HG03039 (cell line): ENCODE data around the gene RCL1.
"Not testable (repeated sequence)": the region's sequence is repeated elsewhere in the genome, so short reads cannot be mapped to it uniquely, and the experiment has no call there.

Experiments
- ATAC-seq: cut with Tn5 transposase; IDR thresholded peaks from one replicate; pipeline ENCODE4 v1.9.1; 2021; ENCODE audit warnings: mild to moderate bottlenecking, moderate library complexity; ENCODE audit not compliant: unreplicated experiment

The RCL1 gene, protein sequence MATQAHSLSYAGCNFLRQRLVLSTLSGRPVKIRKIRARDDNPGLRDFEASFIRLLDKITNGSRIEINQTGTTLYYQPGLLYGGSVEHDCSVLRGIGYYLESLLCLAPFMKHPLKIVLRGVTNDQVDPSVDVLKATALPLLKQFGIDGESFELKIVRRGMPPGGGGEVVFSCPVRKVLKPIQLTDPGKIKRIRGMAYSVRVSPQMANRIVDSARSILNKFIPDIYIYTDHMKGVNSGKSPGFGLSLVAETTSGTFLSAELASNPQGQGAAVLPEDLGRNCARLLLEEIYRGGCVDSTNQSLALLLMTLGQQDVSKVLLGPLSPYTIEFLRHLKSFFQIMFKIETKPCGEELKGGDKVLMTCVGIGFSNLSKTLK

DNA sequence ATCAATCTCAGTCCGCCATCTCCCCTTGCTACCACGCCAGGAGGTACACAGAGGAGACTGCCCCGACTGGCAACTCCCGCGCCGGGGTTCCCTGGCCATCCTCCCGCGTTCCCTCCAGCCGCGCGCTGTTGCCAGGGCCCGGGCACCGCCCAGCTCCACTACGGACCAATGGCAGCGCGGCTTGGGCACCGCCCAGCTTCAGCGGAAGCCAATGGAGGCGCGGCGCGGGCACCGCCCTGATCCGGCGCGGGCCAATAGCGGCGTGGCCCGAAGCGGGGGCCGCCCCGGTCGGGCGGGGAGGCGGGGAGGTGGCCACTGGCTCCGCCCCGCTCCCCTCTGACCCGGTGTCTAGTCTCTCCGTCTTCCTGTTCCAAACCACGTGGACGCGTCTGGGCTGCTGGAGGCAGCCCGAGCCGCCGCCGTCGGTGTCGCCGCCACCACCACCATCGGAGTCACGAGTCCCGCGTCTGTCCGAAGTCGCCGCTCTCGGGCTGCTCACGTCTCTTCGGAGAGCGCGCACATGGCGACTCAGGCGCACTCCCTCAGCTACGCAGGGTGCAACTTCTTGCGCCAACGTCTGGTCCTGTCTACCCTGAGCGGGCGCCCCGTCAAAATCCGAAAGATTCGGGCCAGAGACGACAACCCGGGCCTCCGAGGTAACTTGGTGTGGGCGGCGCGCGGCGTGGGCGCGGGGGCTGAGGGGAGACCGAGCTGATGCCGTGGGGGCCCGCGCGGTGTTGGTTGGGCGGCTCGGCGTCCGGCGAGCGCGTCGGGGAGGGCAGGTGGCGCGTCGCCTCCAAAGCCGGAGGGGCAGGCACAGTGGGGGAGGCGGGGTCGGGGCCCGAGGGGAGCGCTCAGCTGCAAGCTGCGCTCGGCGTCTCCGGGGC is at the start of gene RCL1:
TSS of gene RCL1 (plus strand) at position 373 of the 887 bp plus-strand sequence. CDS start at position 521, 148 bp downstream.
- peak; percentile 97 for ATAC-seq

DNA sequence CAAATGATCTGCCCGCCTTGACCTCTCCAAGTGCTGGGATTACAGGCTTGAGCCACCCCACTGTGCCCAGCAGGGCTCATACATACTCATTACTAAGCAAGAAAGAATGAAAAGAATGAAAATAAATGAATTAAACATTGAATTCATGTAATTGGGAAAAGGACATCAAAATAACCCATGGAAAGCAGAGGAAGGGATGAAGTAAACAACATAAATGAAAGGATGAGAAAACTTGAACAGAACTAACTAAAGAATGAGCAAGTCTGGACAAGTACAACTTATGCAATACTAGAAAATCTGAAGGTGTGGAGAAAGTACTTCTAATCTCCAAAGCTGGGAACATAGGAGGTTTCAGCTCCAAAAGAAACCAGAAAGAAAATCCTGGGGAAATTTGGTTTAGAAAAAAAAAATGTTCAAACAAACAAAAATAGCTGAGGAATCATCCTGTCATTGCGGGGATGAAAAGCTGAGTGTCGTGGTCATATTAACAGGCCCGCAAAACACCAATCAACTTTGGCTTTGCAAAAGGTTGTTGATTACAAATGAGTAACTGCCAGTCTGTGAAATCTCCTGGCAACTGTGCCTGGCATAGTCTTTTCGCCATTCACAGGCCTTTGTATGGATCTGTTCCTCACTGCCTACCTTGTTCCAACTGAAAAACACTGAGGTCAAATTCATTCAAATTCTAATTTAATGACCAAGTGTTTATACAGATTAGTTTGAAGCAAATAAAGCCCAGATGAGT is 49.4 kb upstream of the RCL1 start:
- no peak for ATAC-seq

DNA sequence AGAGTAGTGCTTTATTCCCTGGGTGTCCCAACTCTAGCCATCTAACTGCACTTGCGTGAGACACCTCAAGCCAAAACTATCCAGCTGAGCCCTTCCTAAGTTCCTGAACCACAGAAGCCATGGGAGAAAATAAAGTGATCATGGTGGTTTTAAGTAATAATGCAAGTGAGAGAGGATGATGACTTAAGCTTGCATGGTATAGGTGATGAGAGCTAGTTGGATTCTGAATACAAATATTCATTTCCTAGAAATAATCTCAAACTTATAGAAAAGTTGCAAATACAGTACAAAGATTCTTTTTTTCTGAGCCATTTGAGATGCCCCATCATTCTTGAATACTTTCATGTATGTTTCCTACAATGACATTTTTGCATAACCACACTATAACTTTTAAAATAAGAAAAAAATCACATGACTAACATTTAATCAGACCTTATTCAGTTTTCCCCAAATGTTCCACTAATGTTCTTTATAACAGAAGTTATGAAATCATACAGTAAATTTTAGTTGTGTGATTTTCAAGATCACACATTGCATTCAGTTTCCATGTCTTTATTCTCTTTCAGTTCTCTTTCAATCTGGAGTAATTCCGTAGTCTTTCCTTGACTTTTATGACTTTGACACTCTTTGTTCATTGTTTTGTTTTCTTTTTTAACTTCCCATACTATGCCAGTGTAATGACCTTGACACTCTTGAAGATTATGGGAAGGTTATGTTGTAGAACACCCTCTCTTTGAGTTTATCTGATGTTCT is 46.3 kb upstream of the RCL1 start:
- no peak for ATAC-seq

DNA sequence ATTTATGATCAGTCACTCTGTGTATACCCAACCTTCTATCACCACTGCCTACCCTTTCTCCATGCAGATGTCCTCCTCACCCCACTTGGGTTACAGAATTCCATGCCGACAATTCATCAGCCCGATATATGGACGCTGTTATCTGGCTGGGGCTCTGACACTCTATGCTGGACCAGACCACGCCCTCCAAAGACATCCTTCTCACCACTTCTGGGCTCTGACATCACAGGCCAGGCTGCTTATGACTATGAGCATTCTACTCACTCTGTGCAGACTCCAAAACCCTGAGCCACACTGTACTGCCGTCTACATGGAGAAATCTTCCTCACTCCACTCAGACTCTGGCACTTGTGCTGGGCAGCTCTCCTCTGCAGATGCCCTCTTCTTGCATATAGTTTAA is 44.1 kb upstream of the RCL1 start:
- ATAC-seq: no peak

DNA sequence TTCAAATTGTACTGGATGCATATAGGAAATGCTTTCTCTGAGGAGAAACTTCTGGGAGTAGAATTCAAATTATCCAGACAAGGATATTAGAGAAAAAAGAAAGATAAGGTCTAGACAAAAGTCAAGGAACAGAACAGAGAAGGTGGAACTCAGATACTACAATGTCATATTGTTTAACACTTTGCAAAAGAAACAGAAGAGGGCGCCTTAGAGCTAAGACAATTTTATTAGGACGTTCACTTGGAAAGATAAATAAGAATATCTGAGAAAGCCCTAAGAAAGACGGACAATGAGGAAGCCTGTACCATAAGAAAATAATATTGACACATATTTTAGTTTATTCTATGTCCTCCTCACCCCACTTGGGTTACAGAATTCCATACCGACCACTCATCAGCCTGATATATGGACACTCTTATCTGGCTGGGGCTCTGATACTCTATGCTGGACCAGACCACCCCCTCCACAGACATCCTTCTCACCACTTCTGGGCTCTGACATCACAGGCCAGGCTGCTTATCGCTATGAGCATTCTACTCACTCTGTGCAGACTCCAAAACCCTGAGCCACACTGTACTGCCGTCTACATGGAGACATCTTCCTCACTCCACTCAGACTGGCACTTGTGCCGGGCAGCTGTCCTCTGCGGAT is 42.6 kb upstream of the RCL1 start:
- ATAC-seq: no peak

DNA sequence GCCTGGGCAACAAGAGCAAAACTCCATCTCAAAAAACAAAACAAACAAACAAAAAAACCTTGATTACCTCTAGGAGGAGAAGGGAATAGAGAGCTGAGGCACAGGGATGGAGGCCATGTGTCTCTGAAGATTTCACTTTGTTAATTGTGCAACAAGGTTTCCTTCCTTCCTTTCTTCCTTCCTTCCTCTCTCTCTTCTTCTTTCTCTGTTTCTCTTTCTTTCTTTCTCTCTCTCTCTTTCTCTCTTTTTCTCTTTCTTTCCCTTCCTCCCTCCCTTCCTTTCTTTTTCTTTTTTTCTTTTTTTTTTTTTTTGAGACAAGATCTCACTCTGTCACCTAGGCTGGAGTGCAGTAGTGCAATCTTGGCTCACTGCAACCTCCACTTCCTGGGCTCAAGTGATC is 38.2 kb upstream of the RCL1 start:
- ATAC-seq: not testable (repeated sequence)

DNA sequence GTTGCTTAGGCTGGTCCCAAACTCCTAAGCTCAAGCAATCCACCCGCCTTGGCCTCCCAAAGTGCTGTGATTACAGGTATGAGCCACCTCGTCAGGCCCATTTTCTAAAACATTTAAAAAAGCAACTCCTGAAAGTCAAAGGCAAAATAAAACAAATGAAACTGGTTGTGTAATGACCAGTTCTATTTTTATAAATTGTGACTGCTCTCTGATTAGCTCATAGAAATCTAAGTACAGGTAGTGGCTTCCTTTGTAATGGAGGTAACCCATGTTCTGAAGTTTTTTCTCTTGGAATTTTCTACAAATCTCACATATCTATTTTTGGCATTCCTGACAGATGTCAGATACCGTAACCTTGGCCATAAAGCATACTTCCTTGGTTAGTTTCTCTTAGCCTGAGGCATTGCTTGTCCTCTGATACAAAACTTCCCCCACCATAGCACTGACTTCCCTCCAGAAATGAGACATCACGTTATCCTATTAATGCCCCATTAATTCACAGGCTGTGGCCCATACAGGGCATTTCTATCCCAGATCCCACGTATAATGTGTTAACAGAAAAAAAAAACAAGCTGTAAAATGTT is 37.6 kb upstream of the RCL1 start:
- ATAC-seq: no peak

DNA sequence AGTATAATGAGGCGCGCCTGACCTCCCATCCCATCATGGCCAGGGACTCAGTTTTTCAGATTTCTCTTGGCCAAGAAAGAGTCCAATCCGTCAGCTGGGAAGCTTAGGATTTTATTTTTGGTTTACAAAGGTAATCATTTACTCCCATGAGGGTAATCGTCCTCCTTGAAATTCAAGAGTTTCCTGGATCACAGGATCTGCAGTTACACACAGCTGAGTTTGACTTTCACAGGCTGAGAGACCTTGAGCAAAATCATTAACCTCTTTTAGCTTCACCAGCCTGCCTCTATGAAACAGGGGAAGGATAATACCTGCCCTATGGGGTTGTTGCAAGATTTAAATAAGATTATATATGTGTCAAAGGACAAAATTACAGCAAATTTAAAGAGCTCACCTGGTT is 36.3 kb upstream of the RCL1 start:
- ATAC-seq: no peak

DNA sequence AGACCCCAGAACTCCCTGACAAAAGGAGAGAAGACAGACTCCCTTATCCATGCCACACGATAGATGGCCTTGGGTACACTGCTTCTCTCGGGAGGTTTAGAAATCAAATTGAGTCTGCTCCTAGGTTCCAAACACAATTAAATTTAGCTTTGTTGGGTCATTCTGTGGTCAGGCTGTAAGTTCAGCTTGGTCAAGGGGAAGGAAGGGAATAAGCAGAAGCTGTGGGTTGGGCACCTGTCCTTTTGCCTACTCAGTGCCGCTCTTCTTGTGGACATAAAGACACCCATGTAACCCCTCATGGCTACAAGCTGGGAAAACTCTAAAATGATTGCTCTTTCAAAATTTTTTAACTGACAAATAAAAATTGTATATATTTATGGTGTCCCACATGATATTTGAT is 32.6 kb upstream of the RCL1 start:
- ATAC-seq: no peak

DNA sequence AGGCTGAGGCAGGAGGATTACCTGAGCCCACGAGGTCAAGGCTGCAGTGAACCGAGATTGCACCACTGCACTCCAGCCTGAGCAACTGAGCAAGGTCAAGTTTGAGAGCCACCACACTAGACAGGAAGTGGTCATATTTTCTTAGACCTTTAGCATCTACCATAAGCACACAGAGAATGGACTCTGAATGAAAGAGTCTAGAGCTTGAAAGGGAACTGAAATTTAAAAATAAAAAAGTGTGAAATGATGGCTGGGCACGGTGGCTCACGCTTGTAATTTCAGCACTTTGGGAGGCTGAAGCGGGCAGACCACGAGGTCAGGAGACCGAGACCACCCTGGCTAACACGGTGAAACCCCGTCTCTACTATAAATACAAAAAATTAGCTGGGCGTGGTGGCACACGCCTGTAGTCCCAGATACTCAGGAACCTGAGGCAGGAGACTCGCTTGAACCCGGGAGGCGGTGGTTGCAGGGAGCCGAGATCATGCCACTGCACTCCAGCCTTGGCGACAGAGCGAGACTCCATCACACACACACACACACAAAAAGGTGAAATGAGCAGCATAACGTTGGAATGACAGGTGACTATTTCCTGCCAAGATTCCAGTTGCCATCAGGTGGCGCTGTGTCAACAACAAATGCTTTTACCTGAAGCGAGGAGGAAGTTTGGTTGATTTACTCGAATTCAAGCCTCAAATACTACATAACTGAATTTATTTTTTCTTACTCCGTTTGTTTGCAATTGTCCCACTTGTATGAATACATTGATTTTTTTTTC is 30.4 kb upstream of the RCL1 start:
- ATAC-seq: peak; percentile 58

DNA sequence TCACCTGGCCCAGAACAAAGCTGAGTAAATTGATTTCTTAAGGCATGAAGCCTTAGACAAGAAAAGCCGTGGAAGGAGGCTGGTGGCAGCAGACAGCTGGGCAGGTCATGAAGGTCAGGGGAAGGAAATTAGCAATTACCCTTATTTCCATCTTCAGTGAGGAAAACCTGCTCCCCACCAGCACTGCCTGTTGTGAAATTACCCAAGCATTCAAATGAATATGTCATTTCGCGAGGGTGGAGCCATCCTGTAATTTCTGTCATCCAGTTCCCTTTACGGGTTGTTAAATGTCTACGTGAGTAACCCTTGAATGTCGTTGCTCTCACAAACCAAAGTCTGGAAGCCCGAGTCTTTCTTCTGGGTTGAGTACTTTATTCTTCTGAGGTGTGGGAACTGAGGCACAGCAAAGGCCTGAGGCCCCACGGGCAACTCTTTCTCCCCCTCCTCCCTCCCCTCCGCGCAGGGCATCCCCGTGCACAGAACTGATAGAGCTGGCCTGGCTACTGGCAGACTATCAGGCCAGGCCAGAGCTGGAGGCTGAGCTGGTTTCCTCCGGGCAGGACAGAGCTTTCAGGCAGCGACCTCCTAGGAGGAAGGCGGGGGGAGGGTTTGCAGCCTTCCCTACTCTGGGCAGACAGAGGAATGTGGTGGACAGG is 29.7 kb upstream of the RCL1 start:
- no peak for ATAC-seq

DNA sequence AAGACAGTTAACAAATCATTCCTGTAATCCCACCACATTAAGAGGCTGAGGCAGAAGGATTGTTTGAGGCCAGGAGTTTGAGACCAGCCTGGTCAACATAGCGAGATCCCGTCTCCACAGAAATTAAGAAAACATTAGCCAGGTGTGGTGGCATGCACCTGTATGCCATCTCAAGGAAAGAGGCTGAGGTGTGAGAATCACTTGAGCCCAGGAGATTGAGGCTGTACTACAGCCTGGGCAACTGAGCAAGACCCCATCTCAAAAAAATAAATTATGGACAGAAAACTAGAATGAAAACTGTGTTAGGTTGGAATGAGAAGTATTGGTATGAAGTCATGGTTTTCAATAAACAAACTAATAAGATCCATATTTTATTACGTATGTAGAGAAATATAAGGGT is 28.7 kb upstream of the RCL1 start:
- ATAC-seq: no peak

DNA sequence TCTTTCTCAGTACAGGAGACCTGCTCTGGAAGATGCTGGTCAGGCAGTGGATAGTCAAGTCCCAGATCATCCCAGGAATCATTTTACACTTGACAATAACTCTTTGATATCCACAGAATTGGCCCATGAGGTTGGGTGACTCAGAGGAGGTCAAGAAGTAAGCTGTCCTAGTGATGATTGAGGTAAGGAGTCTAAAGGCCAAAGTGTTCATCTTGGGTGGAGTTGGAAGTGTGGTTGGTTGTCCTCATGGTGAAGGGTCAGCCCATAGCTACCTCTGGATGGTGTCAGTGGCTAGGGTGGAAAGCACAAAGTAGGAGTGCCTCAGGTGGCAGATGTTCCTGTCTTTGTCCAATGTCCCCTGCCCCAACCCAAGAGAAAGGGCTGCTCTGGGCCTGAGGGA is 24.1 kb upstream of the RCL1 start:
- ATAC-seq: no peak

DNA sequence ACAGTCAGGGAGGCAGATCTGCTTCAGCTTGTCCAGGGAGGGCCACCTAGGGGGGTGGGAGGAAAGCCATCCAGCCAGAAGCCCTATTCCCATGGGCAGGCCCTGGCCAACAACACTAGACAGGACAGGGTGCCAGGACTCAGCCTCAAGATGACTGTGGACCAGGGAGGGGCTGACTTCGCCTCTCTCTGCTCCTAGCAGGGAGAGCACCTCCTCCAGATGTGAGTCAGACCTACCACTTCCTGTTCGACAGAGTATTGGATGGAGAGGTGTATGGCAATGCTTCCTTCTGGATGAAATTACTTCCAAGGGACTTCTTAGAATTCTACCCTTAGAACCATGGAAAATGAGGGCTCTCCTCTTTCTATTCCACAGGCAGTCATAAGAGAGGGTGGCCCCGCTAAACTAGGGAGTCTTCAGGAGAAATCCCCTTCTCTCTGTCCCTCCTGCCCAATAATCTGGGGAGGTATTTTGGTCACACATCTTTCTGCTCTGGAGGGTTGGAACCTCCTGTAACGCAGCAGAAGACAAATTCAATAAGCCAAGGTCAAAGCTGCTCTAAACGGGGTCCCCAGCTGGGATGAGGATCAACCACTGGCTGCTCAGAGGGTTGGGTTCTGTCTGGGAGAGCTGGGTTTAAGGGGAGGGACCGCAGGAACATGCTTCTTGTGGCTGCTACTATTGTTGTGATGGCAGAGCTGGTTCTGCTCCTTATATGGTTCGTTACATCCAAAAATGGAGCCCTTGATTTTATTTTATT is 23.2 kb upstream of the RCL1 start:
- no peak for ATAC-seq

DNA sequence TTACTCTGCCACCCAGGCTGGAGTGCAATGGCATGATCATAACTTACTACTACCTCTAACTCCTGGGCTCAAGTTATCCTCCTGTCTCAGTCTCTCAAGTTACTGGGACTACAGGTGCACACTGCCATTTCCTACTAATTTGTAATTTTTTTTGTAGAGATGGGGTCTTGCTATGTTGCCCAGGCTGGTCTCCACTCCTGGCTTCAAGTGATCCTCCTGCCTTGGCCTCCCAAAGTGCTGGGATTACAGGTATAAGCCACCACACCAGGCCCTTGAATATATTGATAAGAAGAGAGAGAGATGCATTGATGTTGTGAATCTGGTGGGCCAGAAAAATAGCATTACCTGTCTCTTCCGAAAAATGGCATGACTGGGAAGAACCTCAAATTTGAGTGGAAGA is 21.0 kb upstream of the RCL1 start:
- ATAC-seq: no peak

DNA sequence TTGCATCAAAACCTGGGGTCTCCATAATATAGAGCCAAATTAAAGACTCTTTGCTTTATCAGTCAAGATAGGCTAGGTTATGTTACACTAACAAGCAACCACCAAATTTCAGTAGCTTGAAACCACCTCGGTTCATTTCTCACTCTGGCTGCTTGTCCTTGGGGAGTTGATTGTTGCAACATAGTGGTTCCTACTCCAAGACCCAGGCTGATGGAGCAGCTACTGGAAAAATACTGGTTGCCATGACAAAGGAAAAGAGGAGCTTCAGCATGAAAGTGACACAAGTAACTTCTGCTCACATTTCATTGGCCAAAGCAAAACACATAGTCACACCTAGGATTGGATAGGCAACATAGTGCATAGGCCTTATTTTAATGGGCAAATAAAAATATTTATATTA is 18.5 kb upstream of the RCL1 start:
- no peak for ATAC-seq

DNA sequence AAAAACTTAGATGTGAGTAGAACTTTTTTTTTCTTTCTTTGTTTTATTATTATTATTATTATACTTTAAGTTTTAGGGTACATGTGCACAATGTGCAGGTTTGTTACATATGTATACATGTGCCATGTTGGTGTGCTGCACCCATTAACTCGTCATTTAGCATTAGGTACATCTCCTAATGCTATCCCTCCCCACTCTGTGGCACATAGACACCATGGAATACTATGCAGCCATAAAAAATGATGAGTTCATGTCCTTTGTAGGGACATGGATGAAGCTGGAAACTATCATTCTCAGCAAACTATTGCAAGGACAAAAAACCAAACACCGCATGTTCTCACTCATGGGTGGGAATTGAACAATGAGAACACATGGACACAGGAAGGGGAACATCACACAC is 17.8 kb upstream of the RCL1 start:
- ATAC-seq: not testable (repeated sequence)

DNA sequence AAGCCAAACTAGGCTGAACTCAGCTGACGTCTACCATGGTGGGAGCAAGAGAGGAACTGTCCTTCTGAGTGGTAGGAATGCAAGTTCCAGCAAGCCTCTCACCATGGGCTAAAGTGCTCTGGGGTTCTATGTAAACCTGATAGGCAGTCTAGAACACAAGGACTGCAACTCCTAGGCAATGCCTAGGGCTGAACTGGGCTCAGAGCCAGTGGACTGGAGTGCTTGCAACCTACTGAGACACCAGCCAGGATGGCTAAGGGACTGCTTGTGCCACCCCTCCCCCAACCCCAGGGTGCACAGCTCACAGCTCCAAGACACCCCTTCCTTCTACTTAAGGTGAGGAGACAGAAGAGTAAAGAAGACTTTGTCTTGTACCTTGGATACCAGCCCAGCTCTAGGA is 12.1 kb upstream of the RCL1 start:
- ATAC-seq: no peak
